Right lobe of liver (tissue), 6 donors: Measurements from ENCODE around the gene FKBP7. TPM values are rescaled to one million over a fixed set of nuclear protein-coding genes. Genes with fewer than 3 reads are reported as not detected.

Experiments used
- ATAC-seq, 4 donors: fragments of 200-7000 bp; cut with Tn5 transposase; one replicate each; pipeline ENCODE4 v1.9.1; 2020; ENCODE audit warnings: mild to moderate bottlenecking in 4 of 4, moderate library complexity in 4 of 4
- DNase-seq, 3 donors: peaks; one replicate each; pipeline ENCODE4 v3.0.0-alpha.2; 2020
- H3K27ac ChIP-seq, 3 donors: fragments of 200-600 bp; one replicate each; pipeline ENCODE4 v1.8.0; 2022
- H3K27me3 ChIP-seq, 2 donors: fragments of 200-600 bp; one replicate each; pipeline ENCODE4 v1.8.0; 2022
- H3K36me3 ChIP-seq, 4 donors: fragments of 200-600 bp; sonication (generic) in 1 of 4; one replicate each; pipeline versions ENCODE4 v1.5.1 to v1.8.0; 2017 to 2022; ENCODE audit warnings: control low read depth in 1 of 4
- H3K4me1 ChIP-seq, 4 donors: fragments of 200-600 bp; sonication (generic) in 1 of 4; one replicate each; pipeline versions ENCODE4 v1.5.1 to v1.8.0; 2017 to 2022; ENCODE audit warnings: control low read depth in 1 of 4
- H3K4me3 ChIP-seq, 3 donors: fragments of 200-600 bp; one replicate each; pipeline ENCODE4 v1.8.0; 2022
- H3K9me3 ChIP-seq, 4 donors: fragments of 200-600 bp; sonication (generic) in 1 of 4; one replicate each; pipeline versions ENCODE4 v1.5.1 to v1.8.0; 2017 to 2022; ENCODE audit warnings: control low read depth in 1 of 4
- POLR2A ChIP-seq: fragments of 450-650 bp; IDR thresholded peaks from one replicate; pipeline ENCODE4 v1.6.1; 2017; ENCODE audit warnings: antibody characterized with exemption, mild to moderate bottlenecking
- WGBS: methylation state at CpG from one replicate; pipeline ENCODE4 v1.1.6; 2018; ENCODE audit warnings: low coverage, low lambda C conversion rate; ENCODE audit not compliant: insufficient coverage; ENCODE audit errors: missing lambda C conversion rate; 5-methylcytosine and 5-hydroxymethylcytosine counted together
- intact Hi-C, 2 donors: fragments of 100-400 bp; cut with DNase I; formaldehyde crosslinking; loops; one replicate each; pipeline versions ENCODE4 v1.11.2 to v1.14.1; 2022
- total RNA-seq, 6 experiments: library from RNA; depleted of rRNA in 2 of 6; stranded (reverse); fragments of >200 nt in 2 of 6; fragmentation: NEBNext Ultra II Directional in 3 of 6; extraction: Animal tissue kit (Norgen Biotek cat#: 25700) in 3 of 6; gene quantifications; one replicate each; pipeline versions ENCODE4 v1.1.0 to v1.2.4, GENCODE V29; 2016 to 2023
- TF ChIP-seq, protein P1 (sequence below), 4 donors: fragments of 200-600 bp in 3 of 4; fragments of 450-650 bp in 1 of 4; IDR thresholded peaks; one replicate each; pipeline versions ENCODE4 v1.5.1 to v1.8.0; 2016 to 2022; ENCODE audit warnings: antibody characterized with exemption in 4 of 4, mild to moderate bottlenecking in 2 of 4
- donor health status: DM: no; HTN: yes; CAD: no.
- donor health status: DM: no; HTN: no; CAD: no.
- donor health status: DM: no; HTN: no; CAD: no.
- donor health status: DM: no; HTN: yes; CAD: no.
- donor health status: DM: no; HTN: yes; CAD: no.

Gene FKBP7
- total RNA-seq, 6 experiments from 2014 or later, result 2.5 to 12.7 (median 4.8) TPM

GRCh38 chr2:178484245-178485041, 6.0 kb upstream of the FKBP7 start:
- H3K4me1 ChIP-seq, result peaks cover 0 to 41% (median 3%) of the 10 kb centered on the region in 4 donors
- intact Hi-C loops, result no loop called here
- H3K4me3 ChIP-seq, result no peak overlapping the region
- no peaks in the 10 kb centered on the region for H3K27me3 ChIP-seq
- no peaks in the 10 kb centered on the region for H3K36me3 ChIP-seq
- no peaks in the 10 kb centered on the region for H3K9me3 ChIP-seq
- H3K27ac ChIP-seq, result peak overlapping the region in 1 of 3 donors; percentile 35
- ATAC-seq, result peak in 1 of 4 donors; percentile 18
- peak in 2 of 3 donors; percentile 50 to 58 for DNase-seq
- 37% methylated on average over 6 of the region's 6 CpGs for WGBS
- TF ChIP-seq, protein P1, sequence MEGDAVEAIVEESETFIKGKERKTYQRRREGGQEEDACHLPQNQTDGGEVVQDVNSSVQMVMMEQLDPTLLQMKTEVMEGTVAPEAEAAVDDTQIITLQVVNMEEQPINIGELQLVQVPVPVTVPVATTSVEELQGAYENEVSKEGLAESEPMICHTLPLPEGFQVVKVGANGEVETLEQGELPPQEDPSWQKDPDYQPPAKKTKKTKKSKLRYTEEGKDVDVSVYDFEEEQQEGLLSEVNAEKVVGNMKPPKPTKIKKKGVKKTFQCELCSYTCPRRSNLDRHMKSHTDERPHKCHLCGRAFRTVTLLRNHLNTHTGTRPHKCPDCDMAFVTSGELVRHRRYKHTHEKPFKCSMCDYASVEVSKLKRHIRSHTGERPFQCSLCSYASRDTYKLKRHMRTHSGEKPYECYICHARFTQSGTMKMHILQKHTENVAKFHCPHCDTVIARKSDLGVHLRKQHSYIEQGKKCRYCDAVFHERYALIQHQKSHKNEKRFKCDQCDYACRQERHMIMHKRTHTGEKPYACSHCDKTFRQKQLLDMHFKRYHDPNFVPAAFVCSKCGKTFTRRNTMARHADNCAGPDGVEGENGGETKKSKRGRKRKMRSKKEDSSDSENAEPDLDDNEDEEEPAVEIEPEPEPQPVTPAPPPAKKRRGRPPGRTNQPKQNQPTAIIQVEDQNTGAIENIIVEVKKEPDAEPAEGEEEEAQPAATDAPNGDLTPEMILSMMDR (IDR thresholded peaks at IDR 0.05), result no peak
- no peak for TF ChIP-seq POLR2A

DNA sequence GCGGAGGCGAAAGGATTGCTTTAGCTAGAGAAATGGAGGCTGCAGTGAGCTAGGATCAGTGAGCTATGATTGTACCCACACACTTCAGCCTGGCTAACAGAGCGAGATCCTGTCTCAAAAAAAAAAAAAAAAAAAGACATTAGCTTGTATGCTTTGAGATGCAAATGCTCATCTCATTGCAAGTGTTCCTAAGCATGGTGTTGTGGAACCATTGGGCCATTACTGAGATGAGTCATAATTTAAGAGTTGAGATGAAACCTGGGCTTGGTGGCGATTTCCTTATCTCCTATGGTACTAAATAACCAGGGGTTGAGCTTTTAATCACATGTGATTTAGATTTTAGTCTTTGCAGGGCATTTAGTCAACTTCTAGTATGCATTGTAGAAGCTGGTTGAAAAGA, 4.0 kb upstream of the FKBP7 start:
- Histone ChIP-seq H3K27me3 (no peaks in the 10 kb centered on the region), H3K36me3 (no peaks in the 10 kb centered on the region), H3K27ac (no peak overlapping the region), H3K4me3 (no peak overlapping the region), H3K4me1 (peaks cover 0 to 50% (median 6%) of the 10 kb centered on the region in 4 donors), H3K9me3 (no peaks in the 10 kb centered on the region)
- intact Hi-C loops, result no loop called here
- 84% methylated on average over 4 of the region's 4 CpGs for WGBS
- TF ChIP-seq POLR2A, result no peak
- TF ChIP-seq, protein P1 (IDR thresholded peaks at IDR 0.05), result no peak
- DNase-seq (no peak), ATAC-seq (no peak)

DNA sequence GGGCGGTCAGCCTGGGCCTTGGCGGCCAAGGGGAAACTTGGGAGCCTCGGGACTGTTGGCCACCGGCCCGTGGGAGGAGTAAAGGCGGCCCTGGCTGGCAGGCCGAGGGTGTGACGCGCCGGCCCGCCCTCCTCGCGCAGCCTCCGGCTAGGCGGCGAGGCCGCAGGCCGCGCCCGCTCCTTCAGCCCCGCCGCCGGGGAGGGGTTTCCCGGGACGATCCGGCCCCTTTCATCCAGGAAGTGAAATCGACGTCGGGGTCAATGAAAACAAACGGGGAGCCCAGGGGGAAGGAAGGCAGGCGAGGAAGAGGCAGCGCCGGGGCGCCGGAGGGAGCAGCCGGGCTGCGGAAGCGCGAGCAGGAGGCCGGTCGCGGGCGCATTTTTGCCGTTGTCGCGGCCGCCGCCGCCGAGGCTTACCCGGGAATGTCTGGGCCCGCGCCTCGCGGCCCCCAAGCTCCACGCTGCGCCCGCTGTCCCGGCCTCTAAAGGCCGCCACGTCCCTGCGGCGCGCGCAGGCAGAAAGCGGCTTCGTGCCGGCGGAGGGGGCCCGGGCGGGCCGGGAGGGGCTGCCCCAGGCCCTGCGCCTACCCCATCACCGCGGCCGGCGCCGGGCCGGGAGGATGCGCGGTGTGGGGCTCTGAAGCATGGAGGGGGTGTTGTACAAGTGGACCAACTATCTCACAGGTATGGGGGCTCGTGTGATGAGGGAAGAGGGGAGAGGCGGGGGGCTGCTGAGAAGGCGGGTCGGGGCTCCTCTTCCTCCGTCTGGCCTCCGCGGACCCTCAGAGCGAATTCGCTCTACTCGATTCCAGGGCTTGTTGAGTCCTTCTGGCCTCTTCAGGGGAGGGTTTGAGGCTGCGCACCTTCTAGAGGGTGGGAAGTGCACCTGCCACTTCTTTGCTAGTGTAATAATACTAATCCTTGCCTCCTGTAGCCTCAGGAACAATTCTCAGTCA, 2.1 kb upstream of the FKBP7 start, which contains the start of gene PLEKHA3:
Gene PLEKHA3, plus strand, starts transcription at position 231 of the 955 bp plus-strand sequence. Its CDS starts 413 bp downstream, at position 644.
- Histone ChIP-seq H3K9me3 (no peaks in the 10 kb centered on the region), H3K27ac (peak within 1 kb of the TSS; percentile 91 to 97 (median 94)), H3K36me3 (no peaks in the 10 kb centered on the region), H3K4me1 (peaks cover 0 to 52% (median 7%) of the 10 kb centered on the region in 4 donors), H3K4me3 (peak within 1 kb of the TSS; percentile 73 to 81 (median 74)), H3K27me3 (no peaks in the 10 kb centered on the region)
- intact Hi-C loops, result no loop called here
- peak; percentile 98 to 99 (median 98) for DNase-seq
- peak; percentile 81 to 93 (median 88) for ATAC-seq
- TF ChIP-seq, protein P1 (IDR thresholded peaks at IDR 0.05), result no peak
- TF ChIP-seq POLR2A, result peak; percentile 92
- 0% methylated on average over 11 of the region's 92 CpGs for WGBS

DNA sequence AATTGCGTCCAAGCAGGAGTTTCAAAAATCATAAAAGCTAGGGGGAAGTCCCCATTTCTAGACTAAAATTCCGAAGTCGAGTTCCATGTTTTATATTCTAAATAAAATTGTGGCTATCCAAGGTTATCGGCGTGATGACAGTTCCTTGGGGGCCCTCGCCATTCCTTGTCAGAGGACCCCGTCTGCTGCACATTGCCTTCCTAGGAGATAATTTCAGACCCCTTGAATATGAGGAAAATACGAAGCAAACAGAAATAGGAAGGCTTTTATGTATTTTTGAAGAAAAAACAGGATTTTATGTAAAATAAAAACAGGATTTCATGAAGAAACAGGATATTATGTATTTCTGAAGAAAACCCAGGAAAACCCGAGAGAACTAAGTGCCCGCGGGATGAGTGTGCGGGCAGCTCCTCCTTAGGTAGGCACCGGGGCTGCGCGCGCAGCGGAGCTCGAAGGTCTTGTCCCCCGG, 1.4 kb upstream of the FKBP7 start:
- DNase-seq (no peak), ATAC-seq (no peak)
- peak overlapping the region; percentile 86 to 97 (median 94) for H3K27ac ChIP-seq
- H3K4me1 ChIP-seq, result peaks cover 0 to 45% (median 7%) of the 10 kb centered on the region in 4 donors
- no peaks in the 10 kb centered on the region for H3K9me3 ChIP-seq
- no peaks in the 10 kb centered on the region for H3K27me3 ChIP-seq
- H3K36me3 ChIP-seq, result no peaks in the 10 kb centered on the region
- intact Hi-C loops, result no loop called here
- no peak for TF ChIP-seq POLR2A
- TF ChIP-seq, protein P1 (IDR thresholded peaks at IDR 0.05), result no peak
- WGBS, result 30% methylated on average over 14 of the region's 19 CpGs
- peak overlapping the region; percentile 73 to 81 (median 74) for H3K4me3 ChIP-seq
